Spinal cord (tissue), 10 donors: ENCODE data around the gene METRNL. TPM values are rescaled to one million over a fixed set of nuclear protein-coding genes. Genes with fewer than 3 reads are reported as not detected.

Source experiments
- DNase-seq, 6 donors: peaks; one replicate each; pipeline versions ENCODE4 v3.0.0 to v3.0.0-alpha.2; 2013 to 2015; ENCODE audit warnings: low spot score in 6 of 6, low read depth in 4 of 6
- H3K27ac ChIP-seq: one replicate; pipeline ENCODE4 v1.5.1; 2013; ENCODE audit warnings: low read depth, low read length, control low read depth
- H3K27me3 ChIP-seq: one replicate; pipeline ENCODE4 v1.6.1; 2013; ENCODE audit warnings: low read length; ENCODE audit not compliant: control insufficient read depth, insufficient read depth
- H3K36me3 ChIP-seq: one replicate; pipeline ENCODE4 v1.6.1; 2013; ENCODE audit warnings: low read length; ENCODE audit not compliant: control insufficient read depth, insufficient read depth
- H3K4me1 ChIP-seq: one replicate; pipeline ENCODE4 v1.6.1; 2013; ENCODE audit warnings: low read length; ENCODE audit not compliant: control insufficient read depth, insufficient read depth
- H3K4me3 ChIP-seq: one replicate; pipeline ENCODE4 v1.5.1; 2013; ENCODE audit warnings: low read depth, low read length, control low read depth
- H3K9me3 ChIP-seq: one replicate; pipeline ENCODE4 v1.6.1; 2013; ENCODE audit warnings: low read length; ENCODE audit not compliant: control insufficient read depth, insufficient read depth
- WGBS: methylation state at CpG from one replicate; pipeline ENCODE4 v1.1.5; 2013; ENCODE audit warnings: missing lambda C conversion rate; ENCODE audit not compliant: insufficient coverage; 5-methylcytosine and 5-hydroxymethylcytosine counted together
- polyA plus RNA-seq, 2 donors: library from polyadenylated mRNA; unstranded; fragments of 120-200 nt; gene quantifications; one replicate each; pipeline ENCODE4 v1.2.1, GENCODE V29; 2013; ENCODE audit not compliant: insufficient read length in 2 of 2
- total RNA-seq, 2 donors: library from RNA; depleted of rRNA in 1 of 2; stranded (reverse); fragments of 120-200 nt in 1 of 2; fragments of >200 nt in 1 of 2; gene quantifications; one replicate each; pipeline versions ENCODE4 v1.2.3 to v1.2.4, GENCODE V29; 2013 to 2014
- donor health status: healthy.

The METRNL gene
- total and polyA plus RNA-seq, 4 donors = 35.7 to 133 (median 47.8) TPM

GRCh38 chr17:83088909-83089308, 9.5 kb downstream of the METRNL start:
- Histone ChIP-seq H3K9me3 (no peaks in the 10 kb centered on the region), H3K4me3 (no peak overlapping the region), H3K4me1 (peaks cover 36% of the 10 kb centered on the region), H3K27ac (no peak overlapping the region), H3K27me3 (no peaks in the 10 kb centered on the region), H3K36me3 (peaks cover 90% of the 10 kb centered on the region)
- no peak for DNase-seq
- WGBS = 88% methylated on average over 7 of the region's 15 CpGs

DNA sequence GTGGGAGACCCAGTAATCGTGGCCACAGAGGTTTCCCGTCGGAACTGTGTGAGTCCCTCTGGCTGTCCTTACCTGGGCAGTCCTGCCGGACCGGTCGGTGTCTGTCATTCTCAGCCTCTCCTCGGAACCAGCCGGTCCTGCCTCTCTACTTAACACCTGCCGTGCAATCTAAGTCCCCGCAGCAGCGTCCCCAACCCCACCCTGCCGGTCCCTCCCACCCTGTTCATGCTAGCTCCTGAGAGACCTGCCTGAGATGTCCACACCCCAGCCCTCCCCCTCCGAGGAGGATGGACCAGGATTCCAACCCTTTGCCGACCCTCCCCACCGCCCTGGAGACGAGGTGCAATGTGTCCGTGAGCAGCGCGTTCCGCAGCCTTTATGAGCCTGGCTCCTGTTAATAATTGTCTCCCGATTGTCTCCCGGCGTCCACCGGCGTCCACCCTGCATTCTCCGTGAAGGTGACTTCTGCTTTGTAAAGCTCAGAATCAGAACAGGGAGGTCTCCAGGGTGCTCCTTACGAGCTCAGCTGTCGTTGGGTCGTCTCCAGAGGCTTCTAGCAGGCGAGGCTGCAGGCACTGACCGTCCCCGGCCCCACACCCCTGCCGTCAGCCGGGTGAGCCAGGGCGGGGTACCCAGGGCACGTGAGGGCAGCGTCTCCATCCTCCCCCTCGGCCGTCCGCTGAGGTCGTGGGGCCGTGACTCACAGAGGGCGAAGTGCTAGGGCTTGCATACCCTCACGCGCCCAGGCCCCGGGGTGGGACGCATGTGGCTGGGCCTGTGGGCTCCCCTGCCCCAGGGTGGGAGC, 10.1 kb downstream of the METRNL start:
- peak in 1 of 6 donors; percentile 45 for DNase-seq
- no peaks in the 10 kb centered on the region for H3K27me3 ChIP-seq
- H3K4me1 ChIP-seq = peaks cover 36% of the 10 kb centered on the region
- 63% methylated on average over 47 of the region's 47 CpGs for WGBS
- no peaks in the 10 kb centered on the region for H3K9me3 ChIP-seq
- no peak overlapping the region for H3K27ac ChIP-seq
- H3K36me3 ChIP-seq = peaks cover 95% of the 10 kb centered on the region
- H3K4me3 ChIP-seq = no peak overlapping the region

- Histone ChIP-seq H3K36me3 (peaks cover 95% of the 10 kb centered on the region), H3K9me3 (no peaks in the 10 kb centered on the region), H3K4me1 (peaks cover 36% of the 10 kb centered on the region), H3K27me3 (no peaks in the 10 kb centered on the region), H3K27ac (no peak overlapping the region), H3K4me3 (no peak overlapping the region)
- no peak for DNase-seq
- WGBS = 88% methylated on average over 27 of the region's 32 CpGs
Measured at GRCh38 chr17:83090444-83091256, 11.2 kb downstream of the METRNL start.

- Histone ChIP-seq H3K4me1 (peaks cover 39% of the 10 kb centered on the region), H3K27ac (no peak overlapping the region), H3K4me3 (no peak overlapping the region), H3K9me3 (no peaks in the 10 kb centered on the region), H3K36me3 (peaks cover 95% of the 10 kb centered on the region), H3K27me3 (no peaks in the 10 kb centered on the region)
- 85% methylated on average over 34 of the region's 35 CpGs for WGBS
- DNase-seq = no peak
Measured at GRCh38 chr17:83091257-83092141, 12.1 kb downstream of the METRNL start.

- H3K4me3 ChIP-seq = no peak overlapping the region
- WGBS = 98% methylated on average over 17 of the region's 26 CpGs
- H3K27me3 ChIP-seq = no peaks in the 10 kb centered on the region
- no peak for DNase-seq
- H3K36me3 ChIP-seq = peaks cover 95% of the 10 kb centered on the region
- H3K4me1 ChIP-seq = peaks cover 39% of the 10 kb centered on the region
- H3K9me3 ChIP-seq = no peaks in the 10 kb centered on the region
- no peak overlapping the region for H3K27ac ChIP-seq
Measured at GRCh38 chr17:83092186-83092585, 12.8 kb downstream of the METRNL start.

DNA sequence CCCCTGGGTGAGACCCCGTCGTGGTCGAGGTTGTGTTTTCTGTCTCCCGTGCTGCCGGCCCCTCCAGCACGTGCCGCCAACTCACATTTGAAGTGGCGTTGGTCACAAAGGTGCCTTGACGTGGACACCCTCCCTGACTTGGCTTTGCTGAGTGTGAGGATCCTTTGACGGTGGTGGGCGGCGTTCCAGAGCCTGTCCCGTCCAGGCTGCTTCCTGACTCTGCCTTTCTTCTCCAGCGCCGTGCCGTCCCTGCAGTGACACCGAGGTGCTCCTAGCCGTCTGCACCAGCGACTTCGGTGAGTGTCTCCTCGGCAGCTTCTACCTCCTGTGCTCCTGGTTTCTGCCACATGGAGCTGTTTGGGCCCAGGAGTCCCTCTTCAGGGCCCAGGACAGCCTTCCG, 13.5 kb downstream of the METRNL start:
- Histone ChIP-seq H3K4me3 (no peak overlapping the region), H3K27ac (no peak overlapping the region), H3K36me3 (peaks cover 92% of the 10 kb centered on the region), H3K9me3 (no peaks in the 10 kb centered on the region), H3K4me1 (peaks cover 41% of the 10 kb centered on the region), H3K27me3 (peaks cover under 1% of the 10 kb centered on the region)
- 76% methylated on average over 22 of the region's 22 CpGs for WGBS
- DNase-seq = no peak

DNA sequence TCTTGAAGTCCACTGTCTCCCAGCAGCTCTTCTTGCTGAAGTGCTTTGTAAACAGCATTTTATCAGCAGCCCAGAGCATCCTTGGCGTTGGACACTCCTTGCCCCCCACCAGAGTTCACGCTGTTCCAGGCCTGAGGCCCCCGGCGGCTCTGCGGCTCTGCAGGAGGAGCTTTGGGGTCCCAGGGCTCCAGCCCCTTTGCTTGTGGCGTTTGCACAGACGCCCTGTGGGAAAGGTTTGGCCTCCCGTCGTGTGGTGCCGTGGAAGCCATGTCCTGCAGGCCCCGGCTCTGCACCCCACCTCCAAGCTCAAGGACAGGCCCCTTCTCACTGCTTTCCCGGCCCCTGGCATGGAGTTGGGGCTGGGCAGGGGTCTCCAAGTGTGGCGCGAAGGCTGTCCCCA, 14.1 kb downstream of the METRNL start:
- WGBS = 87% methylated on average over 13 of the region's 14 CpGs
- Histone ChIP-seq H3K4me1 (peaks cover 42% of the 10 kb centered on the region), H3K27me3 (peaks cover 2% of the 10 kb centered on the region), H3K36me3 (peaks cover 90% of the 10 kb centered on the region), H3K27ac (no peak overlapping the region), H3K9me3 (no peaks in the 10 kb centered on the region), H3K4me3 (no peak overlapping the region)
- no peak for DNase-seq

GRCh38 chr17:83094291-83094690, 14.9 kb downstream of the METRNL start:
- Histone ChIP-seq H3K27ac (no peak overlapping the region), H3K36me3 (peaks cover 86% of the 10 kb centered on the region), H3K9me3 (no peaks in the 10 kb centered on the region), H3K27me3 (peaks cover 6% of the 10 kb centered on the region), H3K4me1 (peaks cover 45% of the 10 kb centered on the region), H3K4me3 (no peak overlapping the region)
- WGBS = 94% methylated on average over 32 of the region's 32 CpGs
- DNase-seq = no peak

GRCh38 chr17:83095016-83095415, 15.6 kb downstream of the METRNL start:
- Histone ChIP-seq H3K4me3 (no peak overlapping the region), H3K9me3 (no peaks in the 10 kb centered on the region), H3K36me3 (peaks cover 79% of the 10 kb centered on the region), H3K27me3 (peaks cover 12% of the 10 kb centered on the region), H3K4me1 (peaks cover 47% of the 10 kb centered on the region), H3K27ac (no peak overlapping the region)
- WGBS = 94% methylated on average over 22 of the region's 23 CpGs
- no peak for DNase-seq
